ENCODE measurements around the gene SGTA.

DNA sequence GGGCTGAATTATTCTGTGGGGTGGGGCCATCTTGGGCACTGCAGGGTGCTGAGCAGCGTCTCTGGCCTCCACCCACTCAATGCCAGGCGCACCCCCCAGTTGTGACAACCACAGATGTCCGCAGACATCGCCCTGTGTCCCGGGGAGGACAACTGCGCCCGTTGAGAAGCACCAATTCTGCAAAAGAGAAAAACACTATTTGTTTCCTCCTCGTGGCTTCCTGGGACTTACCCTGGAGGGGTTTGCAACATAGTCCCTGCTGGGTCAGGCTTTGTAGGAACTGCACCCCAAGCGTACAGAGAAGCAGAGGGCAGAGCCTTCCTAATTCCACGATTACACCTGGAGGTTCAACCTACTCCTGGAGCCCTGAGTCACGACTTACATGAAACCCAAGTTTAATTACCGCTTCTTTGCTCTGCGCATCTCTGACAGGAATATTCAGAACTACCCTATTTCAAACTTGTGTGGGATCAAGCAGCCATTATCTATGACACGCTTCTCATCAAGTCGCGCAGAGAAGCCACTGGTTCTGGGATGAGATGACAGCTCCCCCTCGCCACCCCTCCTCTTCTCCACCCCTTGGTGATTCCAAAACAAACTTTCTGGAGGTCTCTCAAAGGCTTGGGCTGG lies 32.1 kb downstream of the SGTA start:
- TF ChIP-seq RAD21 (IDR thresholded peaks at IDR 0.05; ENCODE audit: low read length) (no peak), CTCF (conservative IDR thresholded peaks at IDR 0.05; ENCODE audit: low read depth, low read length) (no peak)

Data from IMR-90 (cell line).